Neural crest cell (in vitro differentiated cells): Measurements from ENCODE around the gene INMT. TPM values are rescaled to one million over a fixed set of nuclear protein-coding genes. Genes with fewer than 3 reads are reported as not detected.

Experiments used
- DNase-seq: peaks from one replicate; pipeline ENCODE4 v3.0.0; 2021; ENCODE audit warnings: low read depth, mixed read lengths, low spot score
- H3K27ac Mint-ChIP-seq: one replicate; pipeline ENCODE4 v1.8.0; 2021; ENCODE audit warnings: mild to moderate bottlenecking, mixed read lengths; ENCODE audit not compliant: unreplicated experiment
- H3K27me3 Mint-ChIP-seq: 2 replicates; pipeline ENCODE4 v1.8.0; 2021; ENCODE audit warnings: low read depth, mild to moderate bottlenecking, mixed read lengths
- H3K36me3 Mint-ChIP-seq: 2 replicates; pipeline ENCODE4 v1.8.0; 2021; ENCODE audit warnings: low read depth, mild to moderate bottlenecking, mixed read lengths
- H3K4me1 Mint-ChIP-seq: 2 replicates; pipeline ENCODE4 v1.8.0; 2021; ENCODE audit warnings: mixed read lengths
- H3K4me3 Mint-ChIP-seq: one replicate; pipeline ENCODE4 v1.8.0; 2021; ENCODE audit warnings: mild to moderate bottlenecking, mixed read lengths
- H3K9me3 Mint-ChIP-seq: 2 replicates; pipeline ENCODE4 v1.8.0; 2021; ENCODE audit warnings: mixed read lengths
- CTCF ChIP-seq: fragments of 200-600 bp; sonication (generic); conservative IDR thresholded peaks from 2 replicates; pipeline ENCODE4 v1.5.0; 2021; ENCODE audit warnings: antibody characterized with exemption, mild to moderate bottlenecking
- total RNA-seq: library from RNA; stranded (reverse); gene quantifications from 2 replicates; pipeline ENCODE4 v1.2.1, GENCODE V29; 2021

INMT gene
- total RNA-seq, 1 donor from 2014 or later: 0.77 TPM

GRCh38 chr7:30795161-30795948 is 43.4 kb downstream of the INMT start:
- Mint-ChIP-seq H3K4me1 (no peaks in the 10 kb centered on the region), H3K4me3 (no peak overlapping the region), H3K36me3 (no peaks in the 10 kb centered on the region), H3K9me3 (no peaks in the 10 kb centered on the region), H3K27me3 (no peaks in the 10 kb centered on the region), H3K27ac (no peak overlapping the region)
- no peak for DNase-seq
- no peak for TF ChIP-seq CTCF

GRCh38 chr7:30796105-30796869 is 44.4 kb downstream of the INMT start:
- peak overlapping the region; percentile 44 for H3K27ac Mint-ChIP-seq
- no peaks in the 10 kb centered on the region for H3K27me3 Mint-ChIP-seq
- no peak for TF ChIP-seq CTCF
- H3K9me3 Mint-ChIP-seq: no peaks in the 10 kb centered on the region
- no peak for DNase-seq
- peaks cover 4% of the 10 kb centered on the region for H3K4me1 Mint-ChIP-seq
- no peaks in the 10 kb centered on the region for H3K36me3 Mint-ChIP-seq
- no peak overlapping the region for H3K4me3 Mint-ChIP-seq

- Mint-ChIP-seq H3K27me3 (no peaks in the 10 kb centered on the region), H3K4me1 (peaks cover 4% of the 10 kb centered on the region)
- DNase-seq: no peak
Observed at GRCh38 chr7:30797176-30798040, 45.5 kb downstream of the INMT start.

GRCh38 chr7:30799206-30799975 is 47.5 kb downstream of the INMT start:
- H3K4me3 Mint-ChIP-seq: no peak overlapping the region
- H3K4me1 Mint-ChIP-seq: peaks cover 4% of the 10 kb centered on the region
- no peak for DNase-seq
- H3K27me3 Mint-ChIP-seq: no peaks in the 10 kb centered on the region
- no peak for TF ChIP-seq CTCF
- H3K36me3 Mint-ChIP-seq: no peaks in the 10 kb centered on the region
- no peak overlapping the region for H3K27ac Mint-ChIP-seq
- H3K9me3 Mint-ChIP-seq: no peaks in the 10 kb centered on the region

More at GRCh38 chr7:30797176-30798040, 45.5 kb downstream of the INMT start:
- no peaks in the 10 kb centered on the region for H3K9me3 Mint-ChIP-seq
- no peaks in the 10 kb centered on the region for H3K36me3 Mint-ChIP-seq
- no peak for TF ChIP-seq CTCF
- no peak overlapping the region for H3K27ac Mint-ChIP-seq
- H3K4me3 Mint-ChIP-seq: no peak overlapping the region
